Measurements from ENCODE around the gene TSPAN1.

TSPAN1 gene

DNA sequence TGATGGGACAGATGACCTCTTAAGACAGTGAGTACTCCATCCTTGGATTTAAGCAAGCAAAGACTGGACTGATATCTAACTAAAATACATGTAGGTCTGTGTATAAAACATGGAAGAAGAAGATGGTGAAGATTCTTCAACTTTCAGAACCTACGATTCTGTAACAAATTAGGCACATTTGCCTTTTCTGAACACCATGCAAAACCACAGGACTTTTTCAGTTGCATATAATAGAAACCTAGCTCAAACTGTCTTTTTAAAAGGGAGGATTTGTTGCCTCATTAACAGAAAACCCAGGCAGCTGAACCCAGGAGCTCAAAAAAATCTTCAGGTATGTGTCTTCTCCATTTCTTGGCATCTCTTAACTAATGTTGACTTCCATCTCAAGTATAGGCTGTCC is 14.7 kb upstream of the TSPAN1 start:
- DNase-seq (ENCODE audit: low spot score): no peak

DNA sequence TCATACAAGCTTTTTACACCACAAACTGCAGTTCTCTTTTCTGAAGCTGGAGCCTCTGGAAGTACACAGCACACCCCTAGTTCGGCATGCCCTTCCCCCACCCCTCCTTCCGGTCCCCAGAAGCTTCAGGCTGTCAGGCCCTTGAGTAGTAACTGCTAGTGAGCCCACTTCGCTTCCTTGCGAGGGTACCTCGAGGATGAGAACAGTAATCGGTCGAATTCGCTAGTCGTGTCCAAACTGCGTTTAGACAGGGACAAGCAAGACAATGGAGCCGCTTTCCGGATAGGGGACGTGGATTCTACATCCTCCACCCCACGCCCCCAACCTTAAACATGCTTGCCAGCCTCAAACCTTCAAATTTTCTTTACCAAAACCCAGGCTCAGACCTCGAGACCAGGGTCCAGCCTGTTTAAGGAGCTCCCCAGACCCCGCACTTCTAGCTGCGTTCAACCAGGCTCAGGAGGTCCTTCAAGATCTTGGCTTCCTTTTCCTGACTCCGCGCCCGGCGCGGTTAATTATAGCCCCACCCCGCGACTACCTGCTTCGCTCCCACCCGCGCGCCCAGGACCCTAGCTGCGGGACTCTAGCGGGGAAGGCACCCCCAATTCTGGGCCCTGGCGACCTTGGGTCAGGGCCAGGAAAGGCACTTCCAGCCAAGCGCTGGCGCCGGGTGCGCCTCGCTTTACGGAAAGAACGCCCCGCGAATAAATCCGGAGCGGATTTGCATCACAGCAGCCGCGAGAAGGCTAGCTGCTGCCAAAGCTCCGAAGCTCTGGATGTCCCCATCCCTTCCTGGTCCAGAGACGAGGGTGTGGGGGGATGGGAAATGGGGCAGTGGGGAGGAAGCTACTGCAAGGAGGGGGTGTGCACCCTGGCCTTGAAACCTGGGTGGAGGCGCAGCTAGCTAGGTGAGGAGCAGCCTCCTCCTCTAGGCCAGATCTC is 8.1 kb upstream of the TSPAN1 start:
- DNase-seq (ENCODE audit: low spot score): no peak

DNA sequence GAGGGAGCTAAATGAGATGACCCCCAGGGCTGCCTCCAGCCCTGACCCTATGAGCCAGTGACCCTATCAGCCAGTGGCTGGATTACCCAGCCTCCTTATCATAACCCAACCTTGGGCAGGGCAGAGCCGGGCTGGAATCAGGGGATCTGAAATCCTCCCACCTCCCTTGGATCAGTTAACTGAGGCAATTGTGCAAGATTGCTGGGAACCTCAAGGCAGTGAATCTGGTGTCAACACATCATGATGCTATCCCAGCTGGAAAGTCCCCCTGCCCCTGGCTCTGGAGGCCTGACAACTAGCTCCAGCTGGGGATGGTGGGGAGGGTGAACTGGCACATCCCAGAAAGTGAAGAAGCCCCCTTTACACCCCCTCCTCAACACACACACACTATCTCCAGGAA is 6.4 kb upstream of the TSPAN1 start:
- DNase-seq (ENCODE audit: low spot score): no peak

DNA sequence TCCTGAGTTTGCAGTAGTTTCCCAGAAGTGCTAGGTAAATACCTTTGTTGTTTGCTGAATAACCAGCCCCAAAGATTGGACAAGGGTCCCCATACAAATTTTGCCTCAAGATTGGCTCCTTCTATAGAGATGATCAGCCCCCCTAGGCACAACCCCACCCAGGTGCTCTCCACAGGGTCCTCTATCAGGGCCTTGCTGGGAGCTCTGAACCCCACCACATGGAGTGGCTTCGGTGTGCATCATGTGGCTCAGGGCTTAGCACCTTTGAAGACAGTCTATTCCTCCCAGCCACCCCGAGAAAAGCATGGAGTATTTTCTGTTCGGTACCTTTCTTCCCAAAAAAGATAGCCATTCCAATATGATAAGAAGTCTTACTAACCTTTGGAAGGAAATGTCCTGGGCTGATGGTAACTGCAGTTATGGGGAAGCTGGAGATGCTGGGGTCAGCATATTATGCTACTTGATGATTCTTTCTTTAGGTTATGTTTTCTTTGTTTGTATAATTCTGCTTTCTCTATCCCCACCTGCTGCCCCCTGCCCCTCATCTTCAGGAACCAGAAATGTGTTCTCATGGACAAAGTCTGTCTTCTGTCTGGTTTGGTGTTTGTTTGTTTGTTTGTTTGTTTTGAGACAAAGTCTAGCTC is 5.0 kb upstream of the TSPAN1 start:
- DNase-seq (ENCODE audit: low spot score): no peak

DNA sequence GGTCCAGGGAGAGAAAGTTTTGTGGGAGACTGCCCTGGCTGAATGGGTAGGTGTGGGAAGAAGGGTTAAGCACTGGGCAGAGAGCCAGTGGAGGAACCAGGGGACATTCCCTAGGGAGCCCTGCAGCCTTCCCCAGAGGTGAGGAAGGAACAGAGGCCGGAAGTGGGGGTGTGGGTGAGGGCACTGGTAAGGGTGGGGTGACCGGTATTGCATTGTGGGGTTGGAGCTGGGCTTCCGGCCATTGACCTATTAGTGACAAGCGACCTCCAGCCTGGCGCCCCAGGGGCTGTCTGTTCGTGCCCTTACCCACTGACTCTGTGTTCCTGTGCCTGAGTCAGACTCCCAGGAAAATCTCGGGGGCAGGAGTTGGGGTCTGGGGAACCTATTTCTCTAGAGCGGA is 3.5 kb upstream of the TSPAN1 start:
- no peak for DNase-seq (ENCODE audit: low spot score)

DNA sequence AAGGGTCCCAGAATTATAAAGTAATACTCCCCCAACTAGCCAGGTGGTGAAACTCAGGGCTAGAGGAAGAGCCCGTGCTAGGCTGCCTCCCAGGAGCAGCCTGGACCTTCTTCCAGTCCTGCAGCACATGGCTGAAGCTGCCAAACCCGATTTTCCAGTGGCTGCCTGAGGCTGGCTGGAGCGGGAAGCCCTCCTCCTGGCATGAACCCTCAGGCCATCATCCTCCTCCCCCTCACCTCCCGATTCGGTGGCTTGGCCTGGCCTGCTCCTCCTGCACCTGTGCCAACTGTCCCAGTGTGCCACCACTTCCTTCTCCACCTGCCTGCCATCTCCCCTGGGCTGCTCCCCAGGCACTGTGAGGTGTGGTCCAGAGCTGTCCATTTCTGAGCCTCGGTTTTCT is 3.0 kb upstream of the TSPAN1 start:
- no peak for DNase-seq (ENCODE audit: low spot score)

DNA sequence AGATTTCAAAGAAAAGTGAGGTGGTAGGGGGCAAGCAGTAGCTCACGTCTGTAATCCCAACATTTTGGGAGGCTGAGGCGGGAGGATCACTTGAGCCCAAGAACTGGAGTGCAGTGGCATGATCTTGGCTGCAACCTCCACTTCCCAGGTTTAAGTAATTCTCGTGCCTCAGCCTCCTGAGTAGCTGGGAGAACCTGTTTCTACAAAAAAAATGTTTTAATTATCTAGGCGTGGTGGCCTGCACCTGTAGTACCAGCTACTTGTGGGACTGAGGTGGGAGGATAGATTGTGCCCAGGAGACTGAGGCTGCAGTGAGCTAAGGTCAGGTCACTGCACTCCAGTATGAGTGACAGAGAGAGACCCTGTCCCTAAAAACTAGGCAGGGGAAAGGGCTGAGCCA is 2.6 kb upstream of the TSPAN1 start:
- DNase-seq (ENCODE audit: low spot score): no peak

DNA sequence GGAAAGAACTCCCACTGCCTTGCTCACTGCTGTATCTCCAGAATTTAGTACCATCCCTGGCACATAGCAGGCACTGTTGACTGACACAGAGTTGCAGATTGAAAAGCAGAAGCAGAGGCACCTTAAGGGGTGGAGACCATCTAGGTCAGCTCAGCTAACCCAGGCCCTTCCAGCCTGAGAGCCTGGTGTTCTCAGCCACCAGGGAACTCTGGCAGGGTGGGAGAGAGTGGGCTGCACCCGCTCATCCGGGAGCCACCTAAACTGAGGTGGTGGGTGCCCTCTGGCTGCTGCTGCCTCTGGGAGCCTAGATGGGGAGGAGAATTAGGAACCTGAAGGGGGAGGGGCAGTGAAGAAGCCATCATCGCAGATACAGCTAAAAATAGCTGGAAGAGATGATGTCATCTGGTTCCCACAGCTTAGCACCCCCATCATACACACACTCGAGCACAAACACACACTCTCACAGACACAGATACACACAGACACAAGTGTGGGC is 1.5 kb upstream of the TSPAN1 start:
- no peak for DNase-seq (ENCODE audit: low spot score)

DNA sequence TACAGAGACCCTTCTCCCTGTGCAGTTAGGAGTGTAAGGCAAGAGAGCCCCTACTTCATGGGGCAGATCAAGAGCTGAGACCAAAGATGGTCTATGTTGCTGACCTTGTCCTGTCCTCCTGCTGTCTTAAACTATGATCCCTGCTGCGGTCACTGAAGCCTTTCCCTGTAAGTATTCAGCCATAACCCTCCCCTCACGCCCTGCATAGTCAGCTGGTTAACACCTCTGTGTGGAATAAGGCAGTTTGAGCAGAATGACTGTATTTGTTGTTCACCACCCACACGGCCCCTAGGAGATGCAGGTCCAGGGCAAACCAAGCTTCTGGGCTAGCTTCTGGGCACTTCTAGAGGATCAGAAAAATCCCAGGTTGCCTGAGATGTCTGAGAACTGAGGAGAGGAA is 356 bp downstream of the TSPAN1 start:
- no peak for DNase-seq (ENCODE audit: low spot score)

DNA sequence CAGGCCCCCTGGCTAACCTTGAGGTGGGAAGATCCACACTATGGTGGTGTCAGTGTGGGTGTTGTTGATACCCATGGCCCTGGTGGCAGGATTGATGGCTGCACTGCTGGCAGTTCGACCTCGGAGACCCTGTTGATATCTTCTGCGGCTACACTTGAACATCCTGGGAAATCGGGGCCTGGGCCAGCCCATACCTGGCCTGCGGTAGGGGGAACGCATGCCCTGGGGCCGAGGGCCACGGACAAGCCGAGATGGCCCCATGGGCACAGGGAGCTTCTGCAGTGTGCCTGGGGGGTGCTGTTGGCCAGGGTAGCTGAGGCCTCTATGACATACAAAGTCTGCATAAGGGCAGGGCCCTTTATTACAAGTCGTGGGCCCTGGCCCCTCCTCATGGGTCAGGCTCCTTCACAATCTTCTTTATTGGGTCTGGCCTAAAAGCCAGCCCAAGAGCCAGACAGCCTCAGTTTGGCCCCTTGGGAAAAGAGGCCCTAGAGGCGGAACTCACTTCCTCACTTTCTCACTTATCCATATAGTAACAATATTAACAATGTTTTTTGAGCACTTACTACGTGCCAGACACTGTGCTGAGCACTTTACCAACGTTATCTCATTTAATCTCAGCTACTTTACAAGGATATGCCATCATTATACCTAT is 1.5 kb downstream of the TSPAN1 start, which contains the start of gene P3R3URF:
Gene P3R3URF, minus strand, starts transcription at position 278 of the 655 bp plus-strand sequence. Its CDS starts 17 bp downstream, at position 261.
- DNase-seq (ENCODE audit: low spot score): no peak

DNA sequence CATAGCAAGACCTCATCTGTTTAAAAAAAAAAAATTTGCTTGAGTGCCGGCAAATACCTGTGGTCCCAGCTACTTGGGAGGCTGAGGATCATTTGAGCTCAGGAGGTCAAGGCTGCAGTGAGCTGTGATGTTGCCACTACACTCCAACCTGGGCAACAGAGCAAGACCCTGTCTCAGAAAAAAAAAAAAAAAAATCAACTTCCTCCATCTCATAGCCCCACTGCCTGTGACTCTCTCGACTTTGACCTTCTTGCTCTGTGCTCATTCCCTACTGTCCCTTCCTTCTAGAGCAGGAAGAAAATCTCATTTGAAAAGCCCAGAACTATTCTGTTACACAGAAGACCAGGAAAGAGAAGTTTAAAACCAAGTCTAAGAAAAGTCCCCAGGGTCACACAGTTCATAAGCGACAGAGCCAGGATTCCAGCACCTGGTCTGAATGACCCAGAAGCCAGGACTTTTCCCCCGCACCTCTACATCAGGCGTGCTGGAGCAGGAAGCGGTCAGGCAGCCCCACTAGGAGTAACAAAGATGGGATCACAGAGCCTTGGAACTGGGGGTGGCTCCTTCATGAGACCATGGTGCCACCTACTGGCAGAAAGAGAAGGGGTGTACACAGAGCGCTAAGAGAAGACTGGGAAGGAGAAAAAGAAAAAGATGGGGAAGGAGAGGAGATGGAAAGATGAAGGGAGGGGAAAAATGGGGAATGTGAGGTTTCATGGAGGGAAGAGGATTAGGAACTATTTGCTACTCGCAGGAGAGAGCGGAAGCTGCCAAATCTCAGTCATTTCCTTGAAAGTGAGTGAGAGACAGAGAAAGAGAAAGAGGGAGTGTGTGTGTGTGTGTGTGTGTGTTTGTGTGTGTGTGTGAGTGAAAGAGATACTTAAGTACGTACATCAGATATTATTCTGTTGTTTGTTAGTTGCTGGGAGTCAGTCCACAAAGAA is 4.5 kb downstream of the TSPAN1 start:
- DNase-seq (ENCODE audit: low spot score): peak; percentile 95

DNA sequence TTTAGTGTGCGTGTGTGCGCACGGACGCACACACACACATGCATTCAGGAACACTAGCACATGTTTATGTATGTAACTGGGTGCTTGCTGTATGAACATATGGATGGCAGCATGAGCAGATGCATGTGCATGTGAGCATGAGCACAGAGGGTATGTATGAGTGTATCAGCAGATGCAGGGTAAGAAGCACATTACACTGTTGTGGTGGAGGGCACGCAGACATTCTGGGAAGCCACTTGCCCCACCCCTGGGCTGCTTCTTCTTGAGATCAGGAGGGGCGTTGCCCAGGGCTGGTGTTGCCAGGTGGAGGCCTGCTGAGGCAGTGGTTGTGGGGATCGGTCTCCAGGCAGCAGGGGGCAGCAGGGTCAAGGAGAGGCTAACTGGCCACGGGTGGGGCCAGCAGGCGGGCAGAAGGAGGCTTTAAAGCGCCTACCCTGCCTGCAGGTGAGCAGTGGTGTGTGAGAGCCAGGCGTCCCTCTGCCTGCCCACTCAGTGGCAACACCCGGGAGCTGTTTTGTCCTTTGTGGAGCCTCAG is 5.3 kb downstream of the TSPAN1 start:
- no peak for DNase-seq (ENCODE audit: low spot score)

DNA sequence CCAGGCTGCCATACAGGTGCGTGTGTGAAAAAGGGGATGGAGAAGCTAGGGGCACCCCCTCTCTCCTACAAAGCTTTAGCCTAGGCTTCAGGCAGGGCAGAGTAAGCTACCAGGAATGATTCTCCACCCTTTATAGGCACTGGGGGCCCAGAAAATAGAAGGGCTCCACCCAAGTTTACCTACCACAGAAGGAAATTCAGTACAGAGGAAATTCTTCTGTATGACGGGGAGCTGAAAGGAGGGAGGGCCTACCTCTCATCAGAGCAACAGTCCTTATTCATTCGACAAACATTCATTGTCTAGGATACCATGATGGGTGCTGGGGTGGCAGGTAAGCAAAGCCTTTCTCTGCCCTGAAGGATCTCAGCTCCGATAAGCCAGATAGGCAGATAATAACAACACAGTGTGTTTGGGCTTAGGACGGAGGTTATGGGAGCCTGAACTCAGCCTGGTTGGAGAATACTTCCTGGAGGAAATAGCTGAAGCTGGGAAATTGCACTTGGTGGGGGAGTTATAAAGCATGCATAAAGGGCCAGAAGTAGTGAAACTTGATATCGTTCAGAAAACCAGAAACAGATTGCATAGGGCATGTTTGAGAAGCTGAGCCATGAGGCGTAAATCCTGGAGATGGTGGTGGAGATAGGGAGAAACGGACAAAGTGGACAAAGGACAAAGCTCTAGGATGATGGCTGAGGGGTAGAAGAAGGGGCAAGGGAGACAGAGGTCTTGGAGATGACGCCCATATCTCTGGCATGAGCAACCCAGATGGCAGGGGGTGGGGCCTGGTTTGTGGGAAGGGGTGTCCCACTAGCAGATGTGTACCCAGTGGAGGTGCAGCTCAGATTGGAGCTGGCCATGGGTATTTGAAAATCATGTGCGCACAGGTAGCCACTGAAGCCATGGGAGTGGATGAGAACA is 6.7 kb downstream of the TSPAN1 start:
- no peak for DNase-seq (ENCODE audit: low spot score)

DNA sequence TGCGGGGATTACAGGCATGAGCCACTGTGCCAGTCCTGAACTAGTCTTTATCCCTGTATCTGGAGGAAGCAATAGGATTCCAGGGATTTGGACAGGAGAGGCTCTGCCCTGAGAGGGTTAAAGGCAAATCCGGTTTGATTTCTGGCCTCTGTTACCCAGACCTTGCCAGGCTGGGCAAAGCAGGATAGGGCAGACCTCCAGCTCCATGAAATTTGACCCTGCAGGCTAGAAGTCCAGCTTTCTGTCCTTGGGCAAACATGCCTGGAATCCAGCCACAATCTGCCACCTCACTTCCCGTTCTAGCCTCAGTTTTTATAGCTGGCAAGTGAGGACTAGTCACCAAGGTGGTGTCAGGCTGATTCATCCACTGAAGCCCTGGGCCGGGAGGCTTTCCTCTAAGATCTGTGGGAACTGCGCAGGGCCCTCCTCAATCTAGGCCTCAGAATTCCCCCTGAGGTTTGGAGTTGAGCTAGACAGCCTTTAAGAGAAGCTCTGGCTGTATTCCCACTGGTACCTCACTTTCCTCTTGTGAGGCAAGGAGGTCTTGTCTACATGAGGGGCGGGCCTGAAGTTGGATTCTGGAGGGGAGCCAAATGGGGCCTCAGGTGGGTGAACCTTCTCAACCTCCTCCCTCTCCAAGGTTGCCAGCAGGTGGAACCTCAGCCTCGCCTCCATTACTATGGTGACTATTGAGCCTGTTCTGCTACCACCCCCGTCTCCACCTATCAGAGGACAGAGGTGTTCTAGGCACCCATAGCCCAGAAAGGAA is 8.4 kb downstream of the TSPAN1 start:
- peak; percentile 62 for DNase-seq (ENCODE audit: low spot score)

DNA sequence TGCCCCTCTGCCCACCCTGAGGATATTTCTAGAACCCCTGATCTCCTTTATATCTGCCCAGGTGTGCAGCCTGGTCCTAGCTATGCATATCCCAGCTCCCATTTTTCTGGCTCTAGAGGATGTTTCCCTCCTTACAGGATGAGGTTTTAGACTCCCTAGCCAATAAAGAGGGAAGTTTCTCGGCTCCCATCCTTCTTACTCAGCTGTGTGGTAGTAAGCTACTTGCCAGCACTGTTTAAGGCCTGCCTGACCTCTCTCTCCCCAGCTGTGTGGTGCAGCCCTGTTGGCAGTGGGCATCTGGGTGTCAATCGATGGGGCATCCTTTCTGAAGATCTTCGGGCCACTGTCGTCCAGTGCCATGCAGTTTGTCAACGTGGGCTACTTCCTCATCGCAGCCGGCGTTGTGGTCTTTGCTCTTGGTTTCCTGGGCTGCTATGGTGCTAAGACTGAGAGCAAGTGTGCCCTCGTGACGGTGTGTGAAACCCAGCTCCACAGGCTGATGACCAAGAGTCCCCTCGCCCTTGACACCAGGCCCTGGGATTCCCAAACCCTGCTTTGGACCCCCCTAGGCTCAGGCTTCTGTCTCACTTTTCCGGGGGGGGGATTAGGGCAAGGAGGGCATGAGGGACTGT is 9.2 kb downstream of the TSPAN1 start:
- no peak for DNase-seq (ENCODE audit: low spot score)

DNA sequence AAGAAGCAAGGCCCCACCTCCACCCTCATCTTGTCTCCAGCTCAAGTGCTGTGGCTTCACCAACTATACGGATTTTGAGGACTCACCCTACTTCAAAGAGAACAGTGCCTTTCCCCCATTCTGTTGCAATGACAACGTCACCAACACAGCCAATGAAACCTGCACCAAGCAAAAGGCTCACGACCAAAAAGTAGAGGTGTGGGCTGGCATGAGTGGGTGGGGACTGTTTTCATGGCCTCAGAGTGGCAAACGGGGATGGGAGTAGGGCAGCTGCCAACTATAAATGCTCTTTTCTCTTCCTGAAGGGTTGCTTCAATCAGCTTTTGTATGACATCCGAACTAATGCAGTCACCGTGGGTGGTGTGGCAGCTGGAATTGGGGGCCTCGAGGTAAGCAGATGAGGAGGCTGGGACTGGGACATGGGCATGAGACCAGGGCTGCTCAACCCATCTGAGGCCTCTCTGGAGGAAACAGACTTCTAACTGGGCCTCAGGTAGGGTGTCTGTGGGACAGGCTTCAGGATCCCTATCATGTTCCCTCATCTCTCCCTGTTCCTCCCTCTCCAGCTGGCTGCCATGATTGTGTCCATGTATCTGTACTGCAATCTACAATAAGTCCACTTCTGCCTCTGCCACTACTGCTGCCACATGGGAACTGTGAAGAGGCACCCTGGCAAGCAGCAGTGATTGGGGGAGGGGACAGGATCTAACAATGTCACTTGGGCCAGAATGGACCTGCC is 10.2 kb downstream of the TSPAN1 start:
- no peak for DNase-seq (ENCODE audit: low spot score)

DNA sequence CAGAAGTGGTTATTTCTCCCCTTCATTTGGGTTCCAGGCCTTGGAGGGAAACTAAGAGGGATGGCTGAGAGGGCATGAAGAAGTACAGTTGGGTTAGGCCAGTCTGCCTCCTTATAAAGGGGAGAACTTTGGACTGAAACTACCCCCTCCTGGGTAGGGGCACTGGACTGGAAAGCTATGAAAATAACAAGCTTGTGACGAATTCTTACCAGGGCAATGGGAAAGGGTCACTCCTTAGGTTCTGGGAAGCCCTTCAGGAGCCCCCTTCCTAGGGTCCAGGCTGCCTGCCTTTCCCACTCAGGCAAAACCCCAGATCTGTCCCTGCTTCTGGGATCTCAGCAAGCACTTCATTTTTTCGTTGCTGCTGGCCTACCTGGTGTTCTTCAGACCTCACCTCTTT is 11.2 kb downstream of the TSPAN1 start:
- no peak for DNase-seq (ENCODE audit: low spot score)
